SK-N-SH (cell line): ENCODE measurements around the gene SLC22A23. TPM values are rescaled to one million over a fixed set of nuclear protein-coding genes. Genes with fewer than 3 reads are reported as not detected.

ENCODE experiments used
- CTCF ChIA-PET: fragments of 300-600, 350-600 bp; formaldehyde crosslinking; extraction: SDS; loops from one replicate; lab custom pipeline; 2021; lab: Yijun Ruan, JAX
- POLR2A ChIA-PET: fragments of 350-600 bp; sonication (Branson Sonifier 250); formaldehyde crosslinking; extraction: SDS; loops from one replicate; lab custom pipeline; 2020; ENCODE audit warnings: antibody characterized with exemption, inconsistent platforms; lab: Yijun Ruan, JAX
- DNase-seq: peaks from one replicate; pipeline ENCODE4 v3.0.0; 2012
- H2AFZ ChIP-seq: fragments of 200-600 bp; sonication (generic); 2 replicates; pipeline ENCODE4 v1.8.1; 2016; ENCODE audit warnings: antibody characterized with exemption, mild to moderate bottlenecking, low read depth
- H3F3A ChIP-seq: fragments of 200-600 bp; sonication (generic); replicated peaks from 2 replicates; pipeline ENCODE3; 2016; ENCODE audit warnings: antibody characterized with exemption, mild to moderate bottlenecking; ENCODE audit not compliant: insufficient read depth
- H3K27ac ChIP-seq, 2 experiments: fragments of 200-500 bp in 1 of 2; fragments of 200-600 bp in 1 of 2; sonication (Bioruptor generic) in 1 of 2; sonication (generic), shearing (Covaris generic) in 1 of 2; 2 replicates each; pipeline versions ENCODE4 v1.5.1 to v1.6.1; 2014 to 2016; ENCODE audit warnings: low read depth in 2 of 2, inconsistent platforms in 1 of 2, low read length in 1 of 2, mild to moderate bottlenecking in 1 of 2, mixed read lengths in 1 of 2
- H3K27me3 ChIP-seq: fragments of 200-600 bp; sonication (generic), shearing (Covaris generic); 2 replicates; pipeline ENCODE4 v1.6.1; 2016; ENCODE audit warnings: mixed run types; ENCODE audit not compliant: insufficient read depth
- H3K36me3 ChIP-seq, 2 experiments: fragments of 200-500 bp in 1 of 2; fragments of 200-600 bp in 1 of 2; sonication (Bioruptor generic) in 1 of 2; sonication (generic) in 1 of 2; replicated peaks in 1 of 2; 2 replicates each; pipeline versions ENCODE3 to v1.5.1; 2014 to 2016; ENCODE audit warnings: low read length in 1 of 2, mild to moderate bottlenecking in 1 of 2; ENCODE audit not compliant: insufficient read depth in 2 of 2, control insufficient read depth in 1 of 2
- H3K4me1 ChIP-seq, 2 experiments: fragments of 200-500 bp in 1 of 2; fragments of 200-600 bp in 1 of 2; sonication (Bioruptor generic) in 1 of 2; sonication (generic), shearing (Covaris generic) in 1 of 2; 2 replicates each; pipeline versions ENCODE4 v1.5.1 to v1.6.1; 2014 to 2016; ENCODE audit warnings: low read depth in 1 of 2, low read length in 1 of 2, mixed run types in 1 of 2; ENCODE audit not compliant: insufficient read depth in 2 of 2, control insufficient read depth in 1 of 2
- H3K4me2 ChIP-seq: fragments of 200-600 bp; sonication (generic), shearing (Covaris generic); 2 replicates; pipeline ENCODE4 v1.6.1; 2017; ENCODE audit warnings: mixed run types
- H3K4me3 ChIP-seq, 2 experiments: fragments of 200-500 bp in 1 of 2; fragments of 200-600 bp in 1 of 2; sonication (Bioruptor generic) in 1 of 2; sonication (generic), shearing (Covaris generic) in 1 of 2; 2 replicates each; pipeline versions ENCODE4 v1.5.1 to v1.8.1; 2014 to 2016; ENCODE audit warnings: low read depth in 2 of 2, inconsistent platforms in 1 of 2, low read length in 1 of 2, mild to moderate bottlenecking in 1 of 2, mixed read lengths in 1 of 2, moderate library complexity in 1 of 2
- H3K79me2 ChIP-seq: fragments of 200-600 bp; sonication (generic); 2 replicates; pipeline ENCODE4 v1.8.1; 2017; ENCODE audit warnings: mild to moderate bottlenecking; ENCODE audit not compliant: insufficient read depth
- H3K9ac ChIP-seq: fragments of 200-600 bp; sonication (generic); 2 replicates; pipeline ENCODE4 v1.6.1; 2017; ENCODE audit warnings: mixed run types
- H3K9me2 ChIP-seq: fragments of 200-600 bp; sonication (generic); 2 replicates; pipeline ENCODE4 v1.6.1; 2017; ENCODE audit warnings: mixed run types
- H3K9me3 ChIP-seq: fragments of 200-600 bp; sonication (generic); 2 replicates; pipeline ENCODE4 v1.6.1; 2017; ENCODE audit warnings: mixed run types, mild to moderate bottlenecking, moderate library complexity
- H4K20me1 ChIP-seq: fragments of 200-600 bp; sonication (generic); 2 replicates; pipeline ENCODE4 v1.6.1; 2017; ENCODE audit warnings: mild to moderate bottlenecking, mixed run types; ENCODE audit not compliant: insufficient read depth
- ELF1 ChIP-seq: IDR thresholded peaks from 2 replicates; pipeline ENCODE4 v1.4.0; 2012
- EP300 ChIP-seq, 2 experiments: IDR thresholded peaks; 2 replicates each; pipeline versions ENCODE4 v1.4.0 to v1.6.1; 2012; ENCODE audit warnings: borderline replicate concordance in 1 of 2, low read depth in 1 of 2, low read length in 1 of 2
- GABPA ChIP-seq: IDR thresholded peaks from 2 replicates; pipeline ENCODE4 v1.4.0; 2012; ENCODE audit warnings: low read depth, mild to moderate bottlenecking
- IRF3 ChIP-seq: fragments of 150-350 bp; IDR thresholded peaks from 2 replicates; pipeline ENCODE4 v1.6.1; 2016; ENCODE audit warnings: mild to moderate bottlenecking, low read depth, low read length
- MEF2A ChIP-seq: IDR thresholded peaks from 2 replicates; pipeline ENCODE4 v1.4.0; 2012; ENCODE audit warnings: low read depth, borderline replicate concordance
- PBX3 ChIP-seq: IDR thresholded peaks from 2 replicates; pipeline ENCODE4; 2012
- RCOR1 ChIP-seq: fragments of 150-350 bp; IDR thresholded peaks from 2 replicates; pipeline ENCODE4 v1.6.1; 2017; ENCODE audit warnings: antibody characterized with exemption, low read length
- RFX5 ChIP-seq: IDR thresholded peaks from 2 replicates; pipeline ENCODE4 v1.6.1; 2012; ENCODE audit warnings: mild to moderate bottlenecking, improper control_type of control experiment, low read length
- RXRA ChIP-seq: IDR thresholded peaks from 2 replicates; pipeline ENCODE4 v1.4.0; 2012; ENCODE audit warnings: low read depth, mild to moderate bottlenecking, borderline replicate concordance
- TAF1 ChIP-seq: IDR thresholded peaks from 2 replicates; pipeline ENCODE4 v1.6.1; 2012; ENCODE audit warnings: low read depth, mild to moderate bottlenecking, low read length, moderate library complexity, borderline replicate concordance
- TCF12 ChIP-seq: IDR thresholded peaks from 2 replicates; pipeline ENCODE4 v1.4.0; 2012
- ZBTB33 ChIP-seq: IDR thresholded peaks from 2 replicates; pipeline ENCODE4 v1.4.0; 2012; ENCODE audit warnings: low read depth, borderline replicate concordance
- WGBS: methylation state at CpG from one replicate; pipeline ENCODE4 v1.1.6; 2017; ENCODE audit warnings: low lambda C conversion rate; 5-methylcytosine and 5-hydroxymethylcytosine counted together
- polyA plus RNA-seq, 3 experiments: library from polyadenylated mRNA; depleted of rRNA; stranded (reverse); fragments of >200 nt; gene quantifications; 2 replicates each; pipeline ENCODE4 v1.2.3, GENCODE V29; 2012
- TF ChIP-seq, protein P1 (sequence below): IDR thresholded peaks from 2 replicates; pipeline ENCODE4 v1.4.0; 2012; ENCODE audit warnings: low read depth
- TF ChIP-seq, protein P2 (sequence below): IDR thresholded peaks from 2 replicates; pipeline ENCODE4 v1.4.0; 2012; ENCODE audit warnings: low read depth, borderline replicate concordance

The SLC22A23 gene
- polyA plus RNA-seq, 1 of the 3 experiments (the other 2 are of a cell fraction), result not detected

DNA sequence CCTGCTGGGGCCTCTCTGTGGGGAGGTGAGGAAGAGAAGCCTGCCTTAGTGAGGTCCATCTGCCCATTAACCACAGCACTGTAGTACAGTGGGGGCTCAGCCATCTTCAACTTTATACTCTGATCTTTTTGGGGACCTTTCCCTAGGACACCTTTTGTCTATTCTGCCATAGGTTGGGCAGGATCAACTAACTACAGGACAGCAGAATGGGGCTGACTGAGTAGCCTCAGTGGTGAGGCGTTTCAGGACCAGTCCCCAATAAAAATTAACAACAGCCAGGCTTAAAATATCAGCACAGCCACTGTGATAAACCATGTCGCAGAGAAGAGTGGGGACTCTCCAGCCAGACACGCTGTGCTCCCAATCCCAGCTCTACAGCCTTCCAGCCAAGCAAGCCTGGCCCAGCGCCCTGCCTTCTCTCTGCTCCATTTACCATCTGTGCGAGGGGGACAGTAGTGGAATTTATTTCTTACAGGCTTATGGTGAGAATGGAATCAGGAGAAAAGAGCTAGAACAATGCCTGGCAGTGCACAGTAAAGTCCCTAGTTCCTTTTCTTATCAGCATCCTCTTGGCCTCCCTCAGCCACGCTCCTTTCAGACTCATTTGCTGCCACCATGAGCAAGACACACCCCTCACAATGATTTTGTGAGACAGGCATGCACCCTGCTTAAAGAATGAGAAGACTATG is 75.5 kb downstream of the SLC22A23 start:
- Histone ChIP-seq H3K4me1 (no peaks in the 10 kb centered on the region), H3K27ac (no peak overlapping the region), H3F3A (no peaks in the 10 kb centered on the region), H2AFZ (no peak overlapping the region), H3K36me3 (no peaks in the 10 kb centered on the region), H3K9me2 (no peaks in the 10 kb centered on the region), H3K4me2 (no peak overlapping the region), H3K4me3 (no peak overlapping the region), H3K27me3 (peaks cover 12% of the 10 kb centered on the region), H3K79me2 (no peaks in the 10 kb centered on the region)
- 55% methylated on average over 6 of the region's 6 CpGs for WGBS
- ChIA-PET POLR2A (no interaction called here), CTCF (interaction anchor here (1.0 to 1.2 kb wide), 2 partner anchors 17 to 360 kb away, joined by 3 to 5 read pairs; no protein-coding TSS in a partner anchor)
- no peak for DNase-seq
- TF ChIP-seq TAF1 (no peak), EP300 (IDR thresholded peaks at IDR 0.05; ENCODE audit: borderline replicate concordance in 1 of 2, low read depth in 1 of 2, low read length in 1 of 2) (no peak), ELF1 (no peak), RCOR1 (no peak), PBX3 (no peak), TCF12 (no peak), MEF2A (no peak), GABPA (no peak), IRF3 (no peak), ZBTB33 (no peak), RXRA (no peak), RFX5 (no peak)
- TF ChIP-seq, protein P1, sequence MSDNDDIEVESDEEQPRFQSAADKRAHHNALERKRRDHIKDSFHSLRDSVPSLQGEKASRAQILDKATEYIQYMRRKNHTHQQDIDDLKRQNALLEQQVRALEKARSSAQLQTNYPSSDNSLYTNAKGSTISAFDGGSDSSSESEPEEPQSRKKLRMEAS, result no peak
- TF ChIP-seq, protein P2, sequence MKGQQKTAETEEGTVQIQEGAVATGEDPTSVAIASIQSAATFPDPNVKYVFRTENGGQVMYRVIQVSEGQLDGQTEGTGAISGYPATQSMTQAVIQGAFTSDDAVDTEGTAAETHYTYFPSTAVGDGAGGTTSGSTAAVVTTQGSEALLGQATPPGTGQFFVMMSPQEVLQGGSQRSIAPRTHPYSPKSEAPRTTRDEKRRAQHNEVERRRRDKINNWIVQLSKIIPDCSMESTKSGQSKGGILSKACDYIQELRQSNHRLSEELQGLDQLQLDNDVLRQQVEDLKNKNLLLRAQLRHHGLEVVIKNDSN, result no peak
- TF ChIP-seq, all 33 proteins: peak for 0
- no peak overlapping the region for H3K9ac ChIP-seq
- H4K20me1 ChIP-seq, result no peaks in the 10 kb centered on the region
- no peaks in the 10 kb centered on the region for H3K9me3 ChIP-seq
